ENCODE measurements around the gene DHX15. TPM values are rescaled to one million over a fixed set of nuclear protein-coding genes. Genes with fewer than 3 reads are reported as not detected.

Gene DHX15
- total RNA-seq, 1 experiment from 2014 or later = 240 TPM

- TF ChIP-seq OVOL2 (CRISPR knock-in tag; IDR thresholded peaks at IDR 0.05; ENCODE audit: borderline replicate concordance) = no peak
These were observed 22.8 kb downstream of the DHX15 start (continued) for GRCh38 chr4:24561438-24562139.

GRCh38 chr4:24560868-24561368, 23.4 kb downstream of the DHX15 start:
- CTCF ChIA-PET = no interaction called here
- Mint-ChIP-seq H3K36me3 (peaks cover 51% of the 10 kb centered on the region), H3K9me3 (peaks cover 8% of the 10 kb centered on the region)

DNA sequence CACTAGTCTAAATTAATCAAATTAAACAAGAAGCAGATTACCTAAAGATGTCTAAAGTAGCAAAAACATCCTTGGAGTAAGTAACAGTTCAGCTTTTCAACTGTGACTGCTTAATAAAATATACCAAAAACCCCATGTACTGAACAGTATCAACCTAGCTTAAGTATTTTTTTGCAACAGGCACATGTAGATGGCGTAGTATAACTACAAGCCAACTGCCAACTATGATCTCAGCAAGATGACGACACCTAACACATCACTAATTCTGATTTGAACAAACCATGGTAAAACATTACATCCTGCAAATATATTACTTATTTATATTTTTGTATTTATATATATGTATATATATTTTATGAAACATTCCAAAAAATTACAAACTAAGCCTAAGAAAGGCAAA, 24.5 kb downstream of the DHX15 start:
- peaks cover 52% of the 10 kb centered on the region for H3K4me1 Mint-ChIP-seq
- ChIA-PET CTCF (no interaction called here), POLR2A (interaction anchor here (1.3 kb wide), 1 partner anchor 24 kb away, joined by 3 read pairs; the partner anchor contains the start of gene DHX15)
- ATAC-seq = no peak
- peak overlapping the region; percentile 32; the same call in 1 of the 2 replicates for H3K27ac Mint-ChIP-seq
- no peak overlapping the region for H3K4me3 Mint-ChIP-seq
- H3K9me3 Mint-ChIP-seq = peaks cover 8% of the 10 kb centered on the region
- H3K27me3 Mint-ChIP-seq (ENCODE audit: low read depth) = no peaks in the 10 kb centered on the region
- DNase-seq (ENCODE audit: low spot score) = no peak
- peaks cover 49% of the 10 kb centered on the region for H3K36me3 Mint-ChIP-seq
- TF ChIP-seq ZNF416 (CRISPR knock-in tag; IDR thresholded peaks at IDR 0.05) (no peak), CREB1 (CRISPR knock-in tag; IDR thresholded peaks at IDR 0.05) (no peak), TCF7 (CRISPR knock-in tag; IDR thresholded peaks at IDR 0.05; ENCODE audit: low read depth) (no peak), USF1 (CRISPR knock-in tag; IDR thresholded peaks at IDR 0.05) (no peak), E2F5 (CRISPR knock-in tag; IDR thresholded peaks at IDR 0.05) (no peak), ZNF396 (CRISPR knock-in tag; IDR thresholded peaks at IDR 0.05; ENCODE audit: borderline replicate concordance) (no peak), CBFB (CRISPR knock-in tag; IDR thresholded peaks at IDR 0.05; ENCODE audit: low read depth) (no peak), TP53 (CRISPR knock-in tag; IDR thresholded peaks at IDR 0.05) (no peak), ARID4B (CRISPR knock-in tag; IDR thresholded peaks at IDR 0.05; ENCODE audit: borderline replicate concordance) (no peak), FOXP1 (CRISPR knock-in tag; IDR thresholded peaks at IDR 0.05; ENCODE audit: borderline replicate concordance) (no peak), ATF2 (CRISPR knock-in tag; IDR thresholded peaks at IDR 0.05; ENCODE audit: borderline replicate concordance, low read depth) (no peak)
- TF ChIP-seq, protein P1, sequence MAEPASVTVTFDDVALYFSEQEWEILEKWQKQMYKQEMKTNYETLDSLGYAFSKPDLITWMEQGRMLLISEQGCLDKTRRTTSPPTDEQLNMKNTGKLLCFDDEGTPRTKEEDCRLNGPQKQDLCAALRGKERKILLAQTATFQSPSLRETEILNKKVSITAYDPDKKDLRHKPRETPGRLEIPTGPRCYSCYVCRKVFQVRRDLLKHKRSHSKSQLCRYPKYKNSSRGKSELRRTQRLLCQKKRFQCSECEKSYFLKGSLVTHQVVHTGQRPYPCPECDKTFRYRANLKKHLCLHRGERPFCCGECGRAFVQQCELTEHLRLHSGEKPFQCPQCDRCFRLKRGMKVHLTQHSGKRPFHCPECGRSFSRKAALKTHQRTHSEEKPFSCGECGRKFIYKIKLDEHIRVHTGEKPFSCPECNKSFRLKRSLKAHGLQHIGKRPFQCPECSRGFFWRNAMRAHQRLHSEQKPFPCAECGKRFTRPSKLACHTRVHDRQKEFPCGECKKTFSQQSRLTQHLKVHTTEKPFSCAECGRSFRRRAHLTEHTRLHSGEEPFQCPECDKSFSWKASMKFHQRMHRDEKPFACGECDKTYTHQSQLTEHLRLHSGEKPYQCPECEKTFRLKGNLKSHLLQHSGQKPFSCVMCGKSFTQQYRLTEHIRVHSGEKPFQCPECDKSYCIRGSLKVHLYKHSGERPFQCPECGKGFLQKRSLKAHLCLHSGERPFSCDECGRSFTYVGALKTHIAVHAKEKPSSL (CRISPR knock-in tag; conservative IDR thresholded peaks at IDR 0.05) = no peak
- TF ChIP-seq, protein P2, sequence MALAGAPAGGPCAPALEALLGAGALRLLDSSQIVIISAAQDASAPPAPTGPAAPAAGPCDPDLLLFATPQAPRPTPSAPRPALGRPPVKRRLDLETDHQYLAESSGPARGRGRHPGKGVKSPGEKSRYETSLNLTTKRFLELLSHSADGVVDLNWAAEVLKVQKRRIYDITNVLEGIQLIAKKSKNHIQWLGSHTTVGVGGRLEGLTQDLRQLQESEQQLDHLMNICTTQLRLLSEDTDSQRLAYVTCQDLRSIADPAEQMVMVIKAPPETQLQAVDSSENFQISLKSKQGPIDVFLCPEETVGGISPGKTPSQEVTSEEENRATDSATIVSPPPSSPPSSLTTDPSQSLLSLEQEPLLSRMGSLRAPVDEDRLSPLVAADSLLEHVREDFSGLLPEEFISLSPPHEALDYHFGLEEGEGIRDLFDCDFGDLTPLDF (CRISPR knock-in tag; IDR thresholded peaks at IDR 0.05) = no peak
- TF ChIP-seq, protein P3, sequence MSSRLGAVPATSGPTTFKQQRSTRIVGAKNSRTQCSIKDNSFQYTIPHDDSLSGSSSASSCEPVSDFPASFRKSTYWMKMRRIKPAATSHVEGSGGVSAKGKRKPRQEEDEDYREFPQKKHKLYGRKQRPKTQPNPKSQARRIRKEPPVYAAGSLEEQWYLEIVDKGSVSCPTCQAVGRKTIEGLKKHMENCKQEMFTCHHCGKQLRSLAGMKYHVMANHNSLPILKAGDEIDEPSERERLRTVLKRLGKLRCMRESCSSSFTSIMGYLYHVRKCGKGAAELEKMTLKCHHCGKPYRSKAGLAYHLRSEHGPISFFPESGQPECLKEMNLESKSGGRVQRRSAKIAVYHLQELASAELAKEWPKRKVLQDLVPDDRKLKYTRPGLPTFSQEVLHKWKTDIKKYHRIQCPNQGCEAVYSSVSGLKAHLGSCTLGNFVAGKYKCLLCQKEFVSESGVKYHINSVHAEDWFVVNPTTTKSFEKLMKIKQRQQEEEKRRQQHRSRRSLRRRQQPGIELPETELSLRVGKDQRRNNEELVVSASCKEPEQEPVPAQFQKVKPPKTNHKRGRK (CRISPR knock-in tag; IDR thresholded peaks at IDR 0.05; ENCODE audit: borderline replicate concordance) = no peak

More at GRCh38 chr4:24560868-24561368, 23.4 kb downstream of the DHX15 start:
- Mint-ChIP-seq H3K27me3 (ENCODE audit: low read depth) (no peaks in the 10 kb centered on the region), H3K4me3 (no peak overlapping the region), H3K4me1 (peaks cover 58% of the 10 kb centered on the region), H3K27ac (peak overlapping the region; percentile 77; the same call in 1 of the 2 replicates)
- DNase-seq (ENCODE audit: low spot score) (no peak), ATAC-seq (no peak)
- TF ChIP-seq PRRX2 (CRISPR knock-in tag; IDR thresholded peaks at IDR 0.05) (no peak), OVOL2 (CRISPR knock-in tag; IDR thresholded peaks at IDR 0.05; ENCODE audit: borderline replicate concordance) (no peak), NR2C2 (CRISPR knock-in tag; IDR thresholded peaks at IDR 0.05) (no peak), MYBL2 (CRISPR knock-in tag; IDR thresholded peaks at IDR 0.05) (no peak), ZNF121 (CRISPR knock-in tag; IDR thresholded peaks at IDR 0.05) (no peak)
- POLR2A ChIA-PET = no interaction called here
